ENCODE data around the gene BIVM.

The BIVM gene

GRCh38 chr13:102784483-102784882 is 14.4 kb upstream of the BIVM start:
- in situ Hi-C loops (cut with MboI; ENCODE audit: low sequenced_read_pairs), result no loop called here

GRCh38 chr13:102788683-102789082 is 10.2 kb upstream of the BIVM start:
- in situ Hi-C loops (cut with MboI; ENCODE audit: low sequenced_read_pairs), result no loop called here

GRCh38 chr13:102792396-102792795 is 6.5 kb upstream of the BIVM start:
- in situ Hi-C loops (cut with MboI; ENCODE audit: low sequenced_read_pairs), result no loop called here

GRCh38 chr13:102793611-102794355 is 5.1 kb upstream of the BIVM start:
- in situ Hi-C loops (cut with MboI; ENCODE audit: low sequenced_read_pairs), result no loop called here

- in situ Hi-C loops (cut with MboI; ENCODE audit: low sequenced_read_pairs), result no loop called here
Observed at GRCh38 chr13:102799426-102800144, 666 bp downstream of the BIVM start.

GRCh38 chr13:102800145-102801041 is 1.5 kb downstream of the BIVM start:
- in situ Hi-C loops (cut with MboI; ENCODE audit: low sequenced_read_pairs), result no loop called here

GRCh38 chr13:102805680-102806079 is 6.8 kb downstream of the BIVM start:
- in situ Hi-C loops (cut with MboI; ENCODE audit: low sequenced_read_pairs), result no loop called here

GRCh38 chr13:102807699-102808098 is 8.8 kb downstream of the BIVM start:
- in situ Hi-C loops (cut with MboI; ENCODE audit: low sequenced_read_pairs), result no loop called here

GRCh38 chr13:102812611-102813287 is 13.8 kb downstream of the BIVM start:
- in situ Hi-C loops (cut with MboI; ENCODE audit: low sequenced_read_pairs), result no loop called here

- in situ Hi-C loops (cut with MboI; ENCODE audit: low sequenced_read_pairs), result no loop called here
Observed at GRCh38 chr13:102814025-102814607, 15.2 kb downstream of the BIVM start.

GRCh38 chr13:102814793-102815192 is 15.9 kb downstream of the BIVM start:
- in situ Hi-C loops (cut with MboI; ENCODE audit: low sequenced_read_pairs), result no loop called here

GRCh38 chr13:102815788-102816187 is 16.9 kb downstream of the BIVM start:
- in situ Hi-C loops (cut with MboI; ENCODE audit: low sequenced_read_pairs), result no loop called here

- in situ Hi-C loops (cut with MboI; ENCODE audit: low sequenced_read_pairs), result no loop called here
Observed at GRCh38 chr13:102816708-102817107, 17.8 kb downstream of the BIVM start.

GRCh38 chr13:102817241-102817640 is 18.3 kb downstream of the BIVM start:
- in situ Hi-C loops (cut with MboI; ENCODE audit: low sequenced_read_pairs), result no loop called here

- in situ Hi-C loops (cut with MboI; ENCODE audit: low sequenced_read_pairs), result no loop called here
Observed at GRCh38 chr13:102817907-102818306, 19.0 kb downstream of the BIVM start.

GRCh38 chr13:102825400-102825799 is 26.5 kb downstream of the BIVM start:
- in situ Hi-C loops (cut with MboI; ENCODE audit: low sequenced_read_pairs), result no loop called here

- in situ Hi-C loops (cut with MboI; ENCODE audit: low sequenced_read_pairs), result no loop called here
Observed at GRCh38 chr13:102825921-102826706, 27.2 kb downstream of the BIVM start.

GRCh38 chr13:102830646-102831045 is 31.7 kb downstream of the BIVM start:
- in situ Hi-C loops (cut with MboI; ENCODE audit: low sequenced_read_pairs), result no loop called here

- in situ Hi-C loops (cut with MboI; ENCODE audit: low sequenced_read_pairs), result no loop called here
Observed at GRCh38 chr13:102836471-102836870, 37.6 kb downstream of the BIVM start.

- in situ Hi-C loops (cut with MboI; ENCODE audit: low sequenced_read_pairs), result no loop called here
Observed at GRCh38 chr13:102838273-102838672, 39.4 kb downstream of the BIVM start.
